Stimulated activated CD4-positive, alpha-beta T cell treated with anti-CD3 and anti-CD28 coated beads, TNF-alpha, amount 100 ng/mL, for 1 hour (primary cell): ENCODE measurements around the gene RFX5.
A peak's percentile ranks its signal among the peaks of the same experiment; 100 is the strongest.

Experiments used
- DNase-seq, 3 donors: peaks; one replicate each; pipeline ENCODE4 v3.0.0-alpha.2; 2020; ENCODE audit warnings: low read depth in 3 of 3, low spot score in 1 of 3

RFX5 gene

GRCh38 chr1:151325646-151326429, 21.2 kb downstream of the RFX5 start:
- no peak for DNase-seq

GRCh38 chr1:151325231-151325630, 21.8 kb downstream of the RFX5 start:
- DNase-seq, result no peak

GRCh38 chr1:151324390-151324930, 22.6 kb downstream of the RFX5 start:
- DNase-seq, result no peak

- DNase-seq, result no peak
These were observed 28.1 kb downstream of the RFX5 start for GRCh38 chr1:151318975-151319374.

GRCh38 chr1:151315565-151316235, 31.4 kb downstream of the RFX5 start:
- no peak for DNase-seq

GRCh38 chr1:151314137-151314875, 32.7 kb downstream of the RFX5 start:
- no peak for DNase-seq

- no peak for DNase-seq
These were observed 33.6 kb downstream of the RFX5 start for GRCh38 chr1:151313501-151313900.

GRCh38 chr1:151312826-151313225, 34.2 kb downstream of the RFX5 start:
- no peak for DNase-seq

- no peak for DNase-seq
These were observed 34.6 kb downstream of the RFX5 start for GRCh38 chr1:151312411-151312810.

- DNase-seq, result peak; percentile 42 to 59 (median 49)
These were observed 35.3 kb downstream of the RFX5 start for GRCh38 chr1:151311589-151312331.

GRCh38 chr1:151311011-151311410, 36.0 kb downstream of the RFX5 start:
- DNase-seq, result no peak

- no peak for DNase-seq
These were observed 37.2 kb downstream of the RFX5 start for GRCh38 chr1:151309811-151310323.

GRCh38 chr1:151294742-151295462, 52.1 kb downstream of the RFX5 start:
- no peak for DNase-seq

- DNase-seq, result no peak
These were observed 54.0 kb downstream of the RFX5 start for GRCh38 chr1:151293093-151293492.

- DNase-seq, result no peak
These were observed 54.6 kb downstream of the RFX5 start for GRCh38 chr1:151292207-151293030.

GRCh38 chr1:151290709-151291303, 56.2 kb downstream of the RFX5 start:
- DNase-seq, result no peak
